Measurements from ENCODE around the gene SCAPER.
"Not testable (repeated sequence)": the region's sequence is repeated elsewhere in the genome, so short reads cannot be mapped to it uniquely, and the experiment has no call there.

DNA sequence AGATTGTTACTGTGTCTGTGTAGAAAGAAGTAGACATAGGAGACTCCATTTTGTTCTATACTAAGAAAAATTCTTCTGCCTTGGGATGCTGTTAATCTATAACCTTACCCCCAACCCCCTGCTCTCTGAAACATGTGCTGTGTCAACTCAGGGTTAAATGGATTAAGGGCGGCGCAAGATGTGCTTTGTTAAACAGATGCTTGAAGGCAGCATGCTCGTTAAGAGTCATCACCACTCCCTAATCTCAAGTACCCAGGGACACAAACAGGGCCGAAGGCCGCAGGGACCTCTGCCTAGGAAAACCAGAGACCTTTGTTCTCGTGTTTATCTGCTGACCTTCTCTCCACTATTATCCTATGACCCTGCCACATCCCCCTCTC, 5.2 kb downstream of the SCAPER start:
- not testable (repeated sequence) for TF ChIP-seq CTCF, POLR2A (IDR thresholded peaks at IDR 0.05)

Measured in Peyer's patch (tissue), 4 donors.